CMK (cell line): Measurements from ENCODE around the gene SPINK14.

Experiments used
- DNase-seq: peaks from one replicate; pipeline ENCODE4 v3.0.0-alpha.2; 2010; ENCODE audit warnings: low read depth

The SPINK14 gene

GRCh38 chr5:148201151-148201550 lies 32.8 kb downstream of the SPINK14 start:
- DNase-seq: no peak

- DNase-seq: no peak
Observed at GRCh38 chr5:148202531-148203203, 34.3 kb downstream of the SPINK14 start, which contains the start of gene SPINK6. Gene SPINK6, plus strand, starts transcription at chr5:148203042. Its CDS starts 55 bp downstream, at chr5:148203097.

GRCh38 chr5:148205044-148205806 lies 36.9 kb downstream of the SPINK14 start:
- DNase-seq: no peak

- DNase-seq: no peak
Observed at GRCh38 chr5:148205865-148206264, 37.5 kb downstream of the SPINK14 start.

- DNase-seq: no peak
Observed at GRCh38 chr5:148206620-148207019, 38.3 kb downstream of the SPINK14 start.

GRCh38 chr5:148208226-148208625 lies 39.9 kb downstream of the SPINK14 start:
- DNase-seq: no peak

- no peak for DNase-seq
Observed at GRCh38 chr5:148209151-148209770, 40.9 kb downstream of the SPINK14 start.

GRCh38 chr5:148214665-148215185 lies 46.4 kb downstream of the SPINK14 start:
- no peak for DNase-seq

- DNase-seq: no peak
Observed at GRCh38 chr5:148221508-148221907, 53.2 kb downstream of the SPINK14 start.

GRCh38 chr5:148224117-148224742 lies 55.9 kb downstream of the SPINK14 start:
- DNase-seq: no peak
